H9 (cell line): ENCODE results near the gene TENT5C. TPM values are rescaled to one million over a fixed set of nuclear protein-coding genes. Genes with fewer than 3 reads are reported as not detected.

Experiments
- DNase-seq: peaks from one replicate; pipeline ENCODE4 v3.0.0-alpha.2; 2017
- H2AFZ ChIP-seq: one replicate; pipeline ENCODE4 v1.6.1; 2013; ENCODE audit warnings: mild to moderate bottlenecking, low read length, control low read depth, moderate library complexity
- H2AK5ac ChIP-seq: 2 replicates; pipeline ENCODE4 v1.6.1; 2013; ENCODE audit warnings: low read length, control low read depth, mixed read lengths; ENCODE audit not compliant: insufficient read length
- H2BK120ac ChIP-seq: one replicate; pipeline ENCODE4 v1.6.1; 2013; ENCODE audit warnings: low read depth, mild to moderate bottlenecking, low read length, control low read depth, inconsistent platforms; ENCODE audit not compliant: poor library complexity, severe bottlenecking
- H2BK12ac ChIP-seq: 2 replicates; pipeline ENCODE4 v1.6.1; 2013; ENCODE audit warnings: low read length, control low read depth, mixed read lengths, low read depth; ENCODE audit not compliant: insufficient read length
- H2BK15ac ChIP-seq: 2 replicates; pipeline ENCODE4 v1.6.1; 2013; ENCODE audit warnings: low read depth, low read length, control low read depth
- H2BK20ac ChIP-seq: one replicate; pipeline ENCODE4 v1.6.1; 2013; ENCODE audit warnings: low read depth, mild to moderate bottlenecking, low read length, control low read depth, inconsistent platforms; ENCODE audit not compliant: poor library complexity, severe bottlenecking
- H2BK5ac ChIP-seq: 2 replicates; pipeline ENCODE4 v1.6.1; 2013; ENCODE audit warnings: low read length, control low read depth, mixed read lengths; ENCODE audit not compliant: insufficient read length
- H3K14ac ChIP-seq: 2 replicates; pipeline ENCODE4 v1.6.1; 2013; ENCODE audit warnings: low read length, control low read depth; ENCODE audit not compliant: insufficient read depth
- H3K18ac ChIP-seq: 2 replicates; pipeline ENCODE4 v1.6.1; 2013; ENCODE audit warnings: low read depth, mild to moderate bottlenecking, mixed read lengths, low read length, control low read depth; ENCODE audit not compliant: insufficient read length
- H3K23ac ChIP-seq: 2 replicates; pipeline ENCODE4 v1.6.1; 2013; ENCODE audit warnings: low read length, control low read depth, mixed read lengths, low read depth; ENCODE audit not compliant: insufficient read length
- H3K23me2 ChIP-seq: 2 replicates; pipeline ENCODE4 v1.6.1; 2013; ENCODE audit warnings: low read depth, mild to moderate bottlenecking, mixed read lengths, low read length, control low read depth; ENCODE audit not compliant: insufficient read length, poor library complexity, severe bottlenecking
- H3K27ac ChIP-seq: 2 replicates; pipeline ENCODE4 v1.5.1; 2013; ENCODE audit warnings: low read length, control low read depth, mixed read lengths, low read depth; ENCODE audit not compliant: insufficient read length
- H3K27me3 ChIP-seq: 2 replicates; pipeline ENCODE4 v1.6.1; 2013; ENCODE audit warnings: low read length, control low read depth, inconsistent platforms; ENCODE audit not compliant: insufficient read depth
- H3K4ac ChIP-seq: 2 replicates; pipeline ENCODE4 v1.6.1; 2013; ENCODE audit warnings: low read depth, mild to moderate bottlenecking, control low read depth, inconsistent platforms, low read length, moderate library complexity
- H3K4me1 ChIP-seq: 2 replicates; pipeline ENCODE4 v1.6.1; 2013; ENCODE audit warnings: low read length, control low read depth, inconsistent platforms; ENCODE audit not compliant: insufficient read depth
- H3K4me2 ChIP-seq: 2 replicates; pipeline ENCODE4 v1.6.1; 2013; ENCODE audit warnings: low read length, control low read depth, mixed read lengths; ENCODE audit not compliant: insufficient read length, insufficient read depth
- H3K56ac ChIP-seq: 2 replicates; pipeline ENCODE4 v1.6.1; 2013; ENCODE audit warnings: low read depth, mild to moderate bottlenecking, mixed read lengths, low read length, control low read depth; ENCODE audit not compliant: insufficient read length
- H3K79me1 ChIP-seq: 2 replicates; pipeline ENCODE4 v1.6.1; 2013; ENCODE audit warnings: low read depth, mild to moderate bottlenecking, moderate library complexity, low read length, control low read depth, inconsistent platforms; ENCODE audit not compliant: insufficient read depth, poor library complexity, severe bottlenecking
- H3K79me2 ChIP-seq: 2 replicates; pipeline ENCODE4 v1.6.1; 2013; ENCODE audit warnings: low read length, control low read depth, inconsistent platforms; ENCODE audit not compliant: insufficient read depth
- H3K9ac ChIP-seq: 2 replicates; pipeline ENCODE4 v1.6.1; 2013; ENCODE audit warnings: low read length, control low read depth, mixed read lengths; ENCODE audit not compliant: insufficient read length; ENCODE audit errors: extremely low read depth
- H3K9me3 ChIP-seq: one replicate; pipeline ENCODE4 v1.6.1; 2013; ENCODE audit warnings: low read depth, low read length, inconsistent platforms; ENCODE audit not compliant: control insufficient read depth
- H3T11ph ChIP-seq: one replicate; pipeline ENCODE4 v1.6.1; 2013; ENCODE audit warnings: mild to moderate bottlenecking, low read length, control low read depth, inconsistent platforms
- H4K20me1 ChIP-seq: one replicate; pipeline ENCODE4 v1.6.1; 2013; ENCODE audit not compliant: control insufficient read depth, insufficient read length, insufficient read depth
- H4K5ac ChIP-seq: 2 replicates; pipeline ENCODE4 v1.6.1; 2013; ENCODE audit warnings: low read depth, mild to moderate bottlenecking, mixed read lengths, low read length, control low read depth; ENCODE audit not compliant: insufficient read length
- H4K8ac ChIP-seq: replicated peaks from 2 replicates; pipeline ENCODE4 v1.6.1; 2013; ENCODE audit warnings: low read length, control low read depth, mixed read lengths, low read depth; ENCODE audit not compliant: insufficient read length
- H4K91ac ChIP-seq: 2 replicates; pipeline ENCODE4 v1.6.1; 2013; ENCODE audit warnings: low read depth, mild to moderate bottlenecking, moderate library complexity, mixed read lengths, low read length, control low read depth; ENCODE audit not compliant: insufficient read length
- H3K27ac Mint-ChIP-seq, 3 experiments: 2 replicates in 2 of 3; 3 replicates in 1 of 3; pipeline ENCODE4 v1.8.0; 2020 to 2021; ENCODE audit warnings: mixed read lengths in 3 of 3, mild to moderate bottlenecking in 1 of 3, moderate library complexity in 1 of 3
- H3K27me3 Mint-ChIP-seq: 2 replicates; pipeline ENCODE4 v1.8.0; 2021; ENCODE audit warnings: low read depth, mild to moderate bottlenecking, moderate library complexity, mixed read lengths
- H3K36me3 Mint-ChIP-seq, 3 experiments: 2 replicates in 2 of 3; 3 replicates in 1 of 3; pipeline ENCODE4 v1.8.0; 2020 to 2021; ENCODE audit warnings: low read depth in 3 of 3, mixed read lengths in 3 of 3; ENCODE audit not compliant: insufficient read depth in 1 of 3
- H3K4me1 Mint-ChIP-seq, 2 experiments: 2 replicates each; pipeline ENCODE4 v1.8.0; 2020; ENCODE audit warnings: mixed read lengths in 2 of 2
- H3K4me3 Mint-ChIP-seq, 2 experiments: 2 replicates in 1 of 2; 3 replicates in 1 of 2; pipeline ENCODE4 v1.8.0; 2020 to 2021; ENCODE audit warnings: mild to moderate bottlenecking in 2 of 2, mixed read lengths in 2 of 2, moderate library complexity in 1 of 2
- H3K9me3 Mint-ChIP-seq, 2 experiments: 2 replicates in 1 of 2; 3 replicates in 1 of 2; pipeline ENCODE4 v1.8.0; 2020; ENCODE audit warnings: mild to moderate bottlenecking in 2 of 2, mixed read lengths in 2 of 2, moderate library complexity in 1 of 2
- CTCF ChIP-seq: fragments of 200-600 bp; sonication (generic); conservative IDR thresholded peaks from 3 replicates; pipeline ENCODE4 v1.8.0; 2021; ENCODE audit warnings: antibody characterized with exemption, mild to moderate bottlenecking
- WGBS: extraction: QIAGEN DNeasy Blood & Tissue Kit; methylation state at CpG from one replicate; pipeline ENCODE4 v1.1.7; 2013; ENCODE audit warnings: missing lambda C conversion rate, low lambda C conversion rate, mixed read lengths; ENCODE audit not compliant: insufficient read length; ENCODE audit errors: extremely low coverage; 5-methylcytosine and 5-hydroxymethylcytosine counted together
- total RNA-seq: library from RNA; stranded (reverse); gene quantifications from 2 replicates; pipeline ENCODE4 v1.2.1, GENCODE V29; 2021

TENT5C gene
- total RNA-seq, 1 experiment from 2014 or later: 0.37 TPM

GRCh38 chr1:117616967-117617366, 11.1 kb downstream of the TENT5C start:
- Histone ChIP-seq H3K79me2 (no peaks in the 10 kb centered on the region), H3K27ac (no peak overlapping the region), H3K56ac (no peak overlapping the region), H4K5ac (no peak overlapping the region), H3K9me3 (no peaks in the 10 kb centered on the region), H3K9ac (no peak overlapping the region), H2BK120ac (no peak overlapping the region), H4K91ac (no peak overlapping the region), H3T11ph (no peak overlapping the region), H4K8ac (no peak overlapping the region), H3K23ac (no peak overlapping the region), H2BK15ac (no peak overlapping the region), H2BK20ac (no peak overlapping the region), H3K18ac (no peak overlapping the region), H2AK5ac (no peak overlapping the region), H3K14ac (no peak overlapping the region), H3K23me2 (no peaks in the 10 kb centered on the region), H3K27me3 (no peaks in the 10 kb centered on the region; the same call in 1 of the 2 replicates), H3K4me1 (no peaks in the 10 kb centered on the region), H3K4ac (no peak overlapping the region), H2BK12ac (no peak overlapping the region), H3K4me2 (no peak overlapping the region), H4K20me1 (no peaks in the 10 kb centered on the region), H3K79me1 (no peaks in the 10 kb centered on the region), H2AFZ (no peak overlapping the region), H2BK5ac (no peak overlapping the region)
- TF ChIP-seq CTCF: no peak
- H3K36me3 Mint-ChIP-seq: no peaks in the 10 kb centered on the region
- WGBS: no CpG with 5 or more reads among the region's 6 CpGs
- H3K9me3 Mint-ChIP-seq: no peaks in the 10 kb centered on the region
- H3K27me3 Mint-ChIP-seq: peaks cover 46% of the 10 kb centered on the region
- no peak for DNase-seq
- H3K4me1 Mint-ChIP-seq: peaks cover 12 to 15% of the 10 kb centered on the region in 2 experiments
- no peak overlapping the region for H3K4me3 Mint-ChIP-seq
- H3K27ac Mint-ChIP-seq: no peak overlapping the region
